ENCODE measurements around the gene PRR13. TPM values are rescaled to one million over a fixed set of nuclear protein-coding genes. Genes with fewer than 3 reads are reported as not detected.
A peak's percentile ranks its signal among the peaks of the same experiment; 100 is the strongest.

The PRR13 gene
- total and polyA plus RNA-seq, 9 of the 15 experiments (the other 6 are each of a cell fraction or from before 2014, with no cell fraction given), result 117 to 835 (median 285) TPM

GRCh38 chr12:53452159-53453077 lies 10.9 kb downstream of the PRR13 start (continued):
- TF ChIP-seq GTF2A2 (tag; IDR thresholded peaks at IDR 0.05) (no peak), TAF1 (IDR thresholded peaks at IDR 0.05; ENCODE audit: control insufficient read depth, extremely low read depth, insufficient read depth, low read length, severe bottlenecking) (peak; percentile 54), ZBTB40 (IDR thresholded peaks at IDR 0.05) (no peak), ZBTB40 (CRISPR knock-in tag; IDR thresholded peaks at IDR 0.05) (no peak), ZNF77 (CRISPR knock-in tag; IDR thresholded peaks at IDR 0.05) (no peak), BRCA1 (IDR thresholded peaks at IDR 0.05) (no peak), BRCA1 (CRISPR knock-in tag; IDR thresholded peaks at IDR 0.05) (no peak), ZNF561 (CRISPR knock-in tag; conservative IDR thresholded peaks at IDR 0.05) (0 out of 2 replicates have a peak, but pooled peaks have one; percentile 10), ELF4 (CRISPR knock-in tag; IDR thresholded peaks at IDR 0.05) (no peak; the same call in 1 of the 2 replicates)
- TF ChIP-seq, protein P1, sequence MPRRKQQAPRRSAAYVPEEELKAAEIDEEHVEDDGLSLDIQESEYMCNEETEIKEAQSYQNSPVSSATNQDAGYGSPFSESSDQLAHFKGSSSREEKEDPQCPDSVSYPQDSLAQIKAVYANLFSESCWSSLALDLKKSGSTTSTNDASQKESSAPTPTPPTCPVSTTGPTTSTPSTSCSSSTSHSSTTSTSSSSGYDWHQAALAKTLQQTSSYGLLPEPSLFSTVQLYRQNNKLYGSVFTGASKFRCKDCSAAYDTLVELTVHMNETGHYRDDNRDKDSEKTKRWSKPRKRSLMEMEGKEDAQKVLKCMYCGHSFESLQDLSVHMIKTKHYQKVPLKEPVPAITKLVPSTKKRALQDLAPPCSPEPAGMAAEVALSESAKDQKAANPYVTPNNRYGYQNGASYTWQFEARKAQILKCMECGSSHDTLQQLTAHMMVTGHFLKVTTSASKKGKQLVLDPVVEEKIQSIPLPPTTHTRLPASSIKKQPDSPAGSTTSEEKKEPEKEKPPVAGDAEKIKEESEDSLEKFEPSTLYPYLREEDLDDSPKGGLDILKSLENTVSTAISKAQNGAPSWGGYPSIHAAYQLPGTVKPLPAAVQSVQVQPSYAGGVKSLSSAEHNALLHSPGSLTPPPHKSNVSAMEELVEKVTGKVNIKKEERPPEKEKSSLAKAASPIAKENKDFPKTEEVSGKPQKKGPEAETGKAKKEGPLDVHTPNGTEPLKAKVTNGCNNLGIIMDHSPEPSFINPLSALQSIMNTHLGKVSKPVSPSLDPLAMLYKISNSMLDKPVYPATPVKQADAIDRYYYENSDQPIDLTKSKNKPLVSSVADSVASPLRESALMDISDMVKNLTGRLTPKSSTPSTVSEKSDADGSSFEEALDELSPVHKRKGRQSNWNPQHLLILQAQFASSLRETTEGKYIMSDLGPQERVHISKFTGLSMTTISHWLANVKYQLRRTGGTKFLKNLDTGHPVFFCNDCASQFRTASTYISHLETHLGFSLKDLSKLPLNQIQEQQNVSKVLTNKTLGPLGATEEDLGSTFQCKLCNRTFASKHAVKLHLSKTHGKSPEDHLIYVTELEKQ (CRISPR knock-in tag; IDR thresholded peaks at IDR 0.05), result 0 out of 2 replicates have a peak, but pooled peaks have one; percentile 34

All from K562 (cell line).